ENCODE measurements around the gene KRAS. TPM values are rescaled to one million over a fixed set of nuclear protein-coding genes. Genes with fewer than 3 reads are reported as not detected.
A peak's percentile ranks its signal among the peaks of the same experiment; 100 is the strongest.

KRAS gene
- total and polyA plus RNA-seq, 8 donors = 28.6 to 33.2 (median 30.5) TPM

DNA sequence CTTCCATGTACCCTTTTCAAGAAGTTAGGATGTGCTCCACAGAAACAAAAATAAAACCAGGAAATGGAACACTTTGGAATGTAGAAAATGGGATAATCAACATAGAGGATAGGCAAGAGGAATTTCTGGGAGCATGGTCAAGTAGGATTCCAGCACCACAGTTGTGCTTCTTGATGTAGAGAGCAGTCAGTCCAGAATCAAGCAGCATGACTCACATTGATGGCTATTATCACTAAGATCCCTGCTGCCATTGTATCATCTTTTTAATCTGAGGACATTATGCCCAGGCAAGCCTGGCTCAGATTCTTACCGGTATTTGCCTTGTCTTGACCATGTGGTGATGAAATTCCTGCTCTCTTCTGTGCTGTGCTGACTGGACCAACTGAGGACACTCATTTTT lies 50.0 kb downstream of the KRAS start:
- no peak overlapping the region for H3K4me3 ChIP-seq
- ATAC-seq (peak; percentile 21), DNase-seq (no peak)
- no peaks in the 10 kb centered on the region for H3K9me3 ChIP-seq
- no peaks in the 10 kb centered on the region for H3K27me3 ChIP-seq
- no peak overlapping the region for H3K27ac ChIP-seq
- TF ChIP-seq, protein P1, sequence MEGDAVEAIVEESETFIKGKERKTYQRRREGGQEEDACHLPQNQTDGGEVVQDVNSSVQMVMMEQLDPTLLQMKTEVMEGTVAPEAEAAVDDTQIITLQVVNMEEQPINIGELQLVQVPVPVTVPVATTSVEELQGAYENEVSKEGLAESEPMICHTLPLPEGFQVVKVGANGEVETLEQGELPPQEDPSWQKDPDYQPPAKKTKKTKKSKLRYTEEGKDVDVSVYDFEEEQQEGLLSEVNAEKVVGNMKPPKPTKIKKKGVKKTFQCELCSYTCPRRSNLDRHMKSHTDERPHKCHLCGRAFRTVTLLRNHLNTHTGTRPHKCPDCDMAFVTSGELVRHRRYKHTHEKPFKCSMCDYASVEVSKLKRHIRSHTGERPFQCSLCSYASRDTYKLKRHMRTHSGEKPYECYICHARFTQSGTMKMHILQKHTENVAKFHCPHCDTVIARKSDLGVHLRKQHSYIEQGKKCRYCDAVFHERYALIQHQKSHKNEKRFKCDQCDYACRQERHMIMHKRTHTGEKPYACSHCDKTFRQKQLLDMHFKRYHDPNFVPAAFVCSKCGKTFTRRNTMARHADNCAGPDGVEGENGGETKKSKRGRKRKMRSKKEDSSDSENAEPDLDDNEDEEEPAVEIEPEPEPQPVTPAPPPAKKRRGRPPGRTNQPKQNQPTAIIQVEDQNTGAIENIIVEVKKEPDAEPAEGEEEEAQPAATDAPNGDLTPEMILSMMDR (IDR thresholded peaks at IDR 0.05) = no peak
- intact Hi-C loops (cut with DNase I) = no loop called here
- peaks cover 0 to 15% of the 10 kb centered on the region in 2 donors for H3K36me3 ChIP-seq
- H3K4me1 ChIP-seq = peaks cover 0 to 3% of the 10 kb centered on the region in 2 donors

DNA sequence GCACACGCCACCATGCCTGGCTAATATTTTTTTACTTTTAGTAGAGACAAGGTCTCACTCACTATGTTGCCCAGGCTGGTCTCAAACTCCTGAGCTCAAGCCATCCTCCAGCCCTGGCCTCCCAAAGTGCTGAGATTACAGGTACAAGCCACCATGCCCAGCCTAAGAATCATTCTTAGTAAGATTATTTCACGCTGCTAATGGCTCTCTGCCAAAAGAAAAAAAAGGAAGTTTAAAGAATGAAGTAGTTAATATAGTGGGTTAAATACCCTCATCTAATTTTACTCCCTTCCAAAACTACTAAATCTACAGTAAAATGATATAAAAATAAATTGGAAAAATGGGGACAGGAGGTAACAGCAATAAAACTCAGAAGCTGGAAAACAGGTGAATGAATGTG lies 53.1 kb downstream of the KRAS start:
- H3K27me3 ChIP-seq = no peaks in the 10 kb centered on the region
- intact Hi-C loops (cut with DNase I) = no loop called here
- DNase-seq (no peak), ATAC-seq (no peak)
- no peak overlapping the region for H3K27ac ChIP-seq
- H3K4me3 ChIP-seq = no peak overlapping the region
- no peaks in the 10 kb centered on the region for H3K9me3 ChIP-seq
- TF ChIP-seq, protein P1 (IDR thresholded peaks at IDR 0.05) = no peak
- H3K4me1 ChIP-seq = peaks cover 5 to 11% of the 10 kb centered on the region in 2 donors
- no peaks in the 10 kb centered on the region for H3K36me3 ChIP-seq

DNA sequence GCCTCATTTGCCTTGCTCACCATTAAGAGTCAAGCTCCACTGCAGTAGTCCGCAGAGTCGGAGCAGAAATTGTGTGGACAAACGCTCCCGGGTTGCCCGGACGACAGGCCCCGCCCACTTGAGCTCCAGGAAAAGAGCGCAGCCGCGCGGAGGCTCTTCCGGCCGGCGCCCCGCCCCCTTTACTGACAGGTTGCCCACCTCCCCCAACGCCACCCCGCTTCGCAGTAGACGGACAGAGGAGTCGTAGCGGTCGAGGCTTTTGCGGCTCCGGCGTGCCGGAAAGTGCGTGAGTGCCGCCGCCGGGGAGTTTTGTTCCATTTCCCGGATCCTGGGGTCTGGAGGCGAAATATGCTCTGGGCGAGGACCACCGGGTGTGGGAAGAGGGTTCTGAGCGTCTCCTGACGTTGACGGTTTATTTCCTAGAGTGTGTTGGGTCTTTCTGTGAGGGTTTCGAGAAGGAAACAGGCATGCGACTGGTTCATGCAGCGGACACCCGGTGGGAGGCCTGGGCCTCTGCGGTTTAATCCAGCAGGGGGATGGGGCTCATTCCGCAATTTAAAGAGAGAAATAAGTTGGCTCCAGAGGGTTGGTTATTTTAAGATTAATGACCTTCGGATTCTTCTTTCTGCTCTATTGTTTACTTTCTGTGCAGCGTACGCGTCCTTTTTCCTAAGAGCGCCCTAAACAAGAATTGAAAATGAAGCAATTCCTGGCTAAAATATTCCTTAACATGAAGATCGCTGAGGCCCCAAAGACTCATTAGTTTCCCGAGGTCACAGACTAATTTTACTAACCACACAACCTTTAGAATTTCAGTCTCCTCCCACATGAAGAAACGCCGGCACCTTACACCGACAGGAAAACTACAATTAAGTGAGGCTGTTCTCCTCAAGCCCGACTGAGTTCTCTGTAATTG lies 55.4 kb downstream of the KRAS start, which contains the start of the genes DNAI7 and ETFRF1:
TSS of gene DNAI7 (minus strand) at position 105 of the 916 bp plus-strand sequence. CDS start at position 23, 82 bp downstream.
TSS of gene ETFRF1 (plus strand) at position 182 of the 916 bp plus-strand sequence. CDS start 8,720 bp downstream, outside the sequence.
- DNase-seq (peak; percentile 97 to 99 (median 98)), ATAC-seq (peak; percentile 99)
- no peaks in the 10 kb centered on the region for H3K27me3 ChIP-seq
- peaks cover 5 to 11% of the 10 kb centered on the region in 2 donors for H3K4me1 ChIP-seq
- intact Hi-C loops (cut with DNase I) = no loop called here
- TF ChIP-seq, protein P1 (IDR thresholded peaks at IDR 0.05) = no peak
- H3K36me3 ChIP-seq = no peaks in the 10 kb centered on the region
- peak within 1 kb of the TSS; percentile 58 to 69 for H3K4me3 ChIP-seq
- peak within 1 kb of the TSS; percentile 91 to 92 for H3K27ac ChIP-seq
- no peaks in the 10 kb centered on the region for H3K9me3 ChIP-seq

DNA sequence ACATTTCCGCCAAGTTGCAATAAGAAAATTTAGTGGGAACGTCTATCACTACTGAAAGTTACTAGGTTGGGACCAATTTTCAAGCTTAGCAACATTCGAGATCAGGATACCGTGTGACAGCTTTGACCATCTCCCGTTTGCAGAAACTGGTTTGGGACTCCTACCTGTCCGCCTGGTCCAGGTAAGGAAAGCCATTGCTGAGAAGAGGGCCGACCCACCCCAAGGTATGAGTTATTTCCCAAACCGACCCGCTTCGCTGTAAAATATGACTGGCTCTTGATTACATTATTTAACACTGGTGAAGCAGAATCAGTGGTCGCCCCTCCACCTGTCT lies 56.0 kb downstream of the KRAS start:
- Histone ChIP-seq H3K4me1 (peaks cover 5 to 11% of the 10 kb centered on the region in 2 donors), H3K36me3 (no peaks in the 10 kb centered on the region), H3K27ac (peak overlapping the region; percentile 91 to 92), H3K4me3 (peak overlapping the region; percentile 58 to 69), H3K27me3 (no peaks in the 10 kb centered on the region), H3K9me3 (no peaks in the 10 kb centered on the region)
- intact Hi-C loops (cut with DNase I) = no loop called here
- TF ChIP-seq, protein P1 (IDR thresholded peaks at IDR 0.05) = no peak
- ATAC-seq = peak; percentile 33
- no peak for DNase-seq

DNA sequence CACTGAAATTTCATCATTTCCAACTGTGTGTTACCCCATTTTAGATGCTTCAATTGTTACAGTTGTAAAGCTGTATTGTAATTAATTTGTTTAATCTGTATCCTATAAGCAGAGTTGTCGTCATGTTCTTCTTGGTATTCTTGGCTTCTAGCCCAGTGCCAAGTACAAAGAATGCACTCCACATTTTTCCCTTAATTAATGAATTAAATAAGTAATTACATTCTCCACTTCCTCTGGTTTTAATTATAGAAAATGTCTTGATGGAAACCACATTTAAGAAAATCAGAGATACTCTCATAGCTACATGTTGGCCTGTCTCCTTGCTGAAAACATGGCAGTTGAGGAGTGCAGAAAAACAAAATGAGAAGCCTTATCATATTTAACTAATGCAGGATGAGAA lies 56.5 kb downstream of the KRAS start:
- no peaks in the 10 kb centered on the region for H3K9me3 ChIP-seq
- peak overlapping the region in 1 of 2 donors; percentile 91 for H3K27ac ChIP-seq
- peak overlapping the region; percentile 58 to 69 for H3K4me3 ChIP-seq
- H3K27me3 ChIP-seq = no peaks in the 10 kb centered on the region
- H3K36me3 ChIP-seq = no peaks in the 10 kb centered on the region
- peak in 1 of 4 donors; percentile 37 for DNase-seq
- TF ChIP-seq, protein P1 (IDR thresholded peaks at IDR 0.05) = no peak
- intact Hi-C loops (cut with DNase I) = no loop called here
- no peak for ATAC-seq
- H3K4me1 ChIP-seq = peaks cover 5 to 11% of the 10 kb centered on the region in 2 donors

All from left lung (tissue), 10 donors.